Measurements from ENCODE around the gene CELF3.

Gene CELF3

GRCh38 chr1:151707541-151708065, 9.0 kb downstream of the CELF3 start:
- Histone ChIP-seq H2BK15ac (replicated peaks; ENCODE audit: low read depth) (no peak overlapping the region), H3K4ac (ENCODE audit: low read depth, low read length) (no peak overlapping the region), H3K4me1 (ENCODE audit: control insufficient read depth, low read depth, low read length) (no peaks in the 10 kb centered on the region), H3K9ac (ENCODE audit: low read length) (no peak overlapping the region), H3K23ac (ENCODE audit: low read length) (no peak overlapping the region), H2AK5ac (ENCODE audit: low read length) (no peak overlapping the region), H3K56ac (ENCODE audit: low read length) (no peak overlapping the region), H3K79me2 (ENCODE audit: control insufficient read depth, insufficient read depth, low read length) (no peaks in the 10 kb centered on the region), H3K4me2 (ENCODE audit: low read length) (no peak overlapping the region), H3K36me3 (ENCODE audit: control insufficient read depth, insufficient read depth, low read length) (no peaks in the 10 kb centered on the region), H2BK5ac (ENCODE audit: low read length) (no peak overlapping the region), H3K27me3 (ENCODE audit: insufficient read depth, low read length, poor library complexity) (no peaks in the 10 kb centered on the region), H3K4me3 (ENCODE audit: low read length) (no peak overlapping the region), H4K5ac (ENCODE audit: low read length) (no peak overlapping the region), H2BK120ac (ENCODE audit: low read depth, low read length) (no peak overlapping the region), H3K27ac (ENCODE audit: low read depth, low read length) (no peak overlapping the region), H4K8ac (ENCODE audit: low read depth, low read length) (no peak overlapping the region), H3K79me1 (ENCODE audit: low read length) (no peaks in the 10 kb centered on the region), H3K18ac (ENCODE audit: low read length) (no peak overlapping the region)
- no CpG with 5 or more reads among the region's 15 CpGs for WGBS (ENCODE audit: extremely low coverage, insufficient coverage, low lambda C conversion rate)
- DNase-seq: no peak

DNA sequence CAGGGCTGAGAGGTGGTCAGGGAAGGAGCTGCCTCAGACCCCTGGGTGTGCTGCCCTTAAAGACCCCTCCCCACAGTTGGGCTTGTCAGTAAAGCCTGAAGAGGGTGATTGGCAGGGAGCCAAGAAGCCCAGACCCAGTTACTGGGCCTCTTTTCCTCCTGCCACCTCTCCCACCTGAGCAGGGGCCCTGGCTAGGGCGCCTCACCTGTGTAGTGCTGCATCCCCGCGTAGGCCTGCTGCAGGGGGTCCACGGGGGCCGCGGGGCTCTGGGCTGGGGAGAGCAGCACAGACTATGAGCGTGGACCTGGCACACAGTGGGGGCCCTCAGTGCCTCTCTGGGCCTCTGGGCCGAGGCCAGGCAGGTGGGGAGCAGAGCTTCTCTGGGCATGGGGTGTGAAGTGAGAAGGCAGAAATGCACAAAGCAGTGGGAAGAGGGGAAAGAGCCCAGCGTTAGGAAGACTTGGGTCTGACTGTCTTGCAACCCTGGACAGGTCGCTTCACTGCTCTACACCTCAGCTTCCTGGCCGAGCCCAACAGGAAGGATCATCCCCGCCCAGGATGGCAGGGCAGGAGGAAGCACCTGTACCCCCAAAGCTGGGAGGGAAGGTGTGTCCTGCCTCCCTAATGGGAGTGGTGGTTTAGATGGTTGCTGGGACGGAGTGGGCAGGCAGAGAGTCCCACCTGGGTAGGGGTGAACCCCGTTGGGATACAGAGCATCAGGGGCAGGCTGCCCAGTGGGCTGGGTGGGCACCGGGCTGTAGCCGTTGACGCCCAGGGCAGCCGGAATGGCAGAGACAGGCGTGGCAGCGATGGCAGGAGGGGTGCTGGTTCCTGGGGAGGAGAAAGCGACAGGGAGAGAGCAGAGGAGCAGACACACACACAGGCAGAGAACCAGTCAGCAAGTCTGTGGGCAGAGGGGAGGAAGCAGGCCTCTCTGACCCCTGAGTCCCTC, 9.9 kb downstream of the CELF3 start:
- no peak for DNase-seq
- WGBS (ENCODE audit: extremely low coverage, insufficient coverage, low lambda C conversion rate): no CpG with 5 or more reads among the region's 21 CpGs
- H3K79me2 ChIP-seq (ENCODE audit: control insufficient read depth, insufficient read depth, low read length): no peaks in the 10 kb centered on the region
- no peak overlapping the region for H3K4me2 ChIP-seq (ENCODE audit: low read length)
- H2BK15ac ChIP-seq (replicated peaks; ENCODE audit: low read depth): no peak overlapping the region
- no peak overlapping the region for H3K4ac ChIP-seq (ENCODE audit: low read depth, low read length)
- H2BK120ac ChIP-seq (ENCODE audit: low read depth, low read length): no peak overlapping the region
- no peaks in the 10 kb centered on the region for H3K27me3 ChIP-seq (ENCODE audit: insufficient read depth, low read length, poor library complexity)
- no peak overlapping the region for H3K18ac ChIP-seq (ENCODE audit: low read length)
- no peak overlapping the region for H2BK5ac ChIP-seq (ENCODE audit: low read length)
- H4K5ac ChIP-seq (ENCODE audit: low read length): no peak overlapping the region
- H3K56ac ChIP-seq (ENCODE audit: low read length): no peak overlapping the region
- no peak overlapping the region for H3K23ac ChIP-seq (ENCODE audit: low read length)
- H3K36me3 ChIP-seq (ENCODE audit: control insufficient read depth, insufficient read depth, low read length): no peaks in the 10 kb centered on the region
- H3K4me3 ChIP-seq (ENCODE audit: low read length): no peak overlapping the region
- no peak overlapping the region for H2AK5ac ChIP-seq (ENCODE audit: low read length)
- H3K79me1 ChIP-seq (ENCODE audit: low read length): no peaks in the 10 kb centered on the region
- no peak overlapping the region for H4K8ac ChIP-seq (ENCODE audit: low read depth, low read length)
- H3K4me1 ChIP-seq (ENCODE audit: control insufficient read depth, low read depth, low read length): no peaks in the 10 kb centered on the region
- H3K9ac ChIP-seq (ENCODE audit: low read length): no peak overlapping the region
- H3K27ac ChIP-seq (ENCODE audit: low read depth, low read length): no peak overlapping the region

DNA sequence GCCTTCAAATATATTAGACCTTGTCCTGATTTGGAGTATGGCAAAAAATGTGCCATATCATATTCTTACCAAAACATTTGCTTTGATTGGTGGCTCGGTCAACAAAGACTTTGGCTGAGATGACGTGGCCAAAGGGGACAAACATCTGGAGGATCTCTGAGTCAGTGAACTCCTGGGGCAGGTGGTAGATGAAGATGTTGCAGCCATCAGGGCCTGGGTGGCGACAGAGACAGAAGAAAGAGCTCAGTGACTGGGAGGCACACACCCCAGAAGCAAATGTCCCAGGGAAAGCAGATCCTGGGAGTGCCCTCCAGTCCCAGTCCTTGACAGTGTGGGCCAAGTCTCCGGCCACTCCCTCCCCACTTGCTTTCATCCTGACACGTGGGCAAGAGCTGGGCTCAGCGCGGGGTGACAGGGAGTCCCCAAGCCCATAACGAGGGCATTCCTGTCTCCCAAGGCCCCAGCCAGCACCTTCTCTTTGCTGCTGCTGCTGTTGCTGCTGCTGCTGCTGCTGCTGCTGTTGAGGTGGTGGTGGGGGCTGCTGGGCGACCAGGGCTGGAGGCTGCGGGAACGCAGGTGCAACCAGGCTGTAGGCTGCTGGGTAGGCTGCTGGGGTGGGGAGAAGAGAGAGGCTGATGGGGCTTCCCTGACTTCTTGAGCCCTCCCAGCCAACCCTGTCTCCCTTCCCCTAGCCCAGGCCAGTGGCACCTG, 10.7 kb downstream of the CELF3 start:
- H3K9ac ChIP-seq (ENCODE audit: low read length): no peak overlapping the region
- H3K79me1 ChIP-seq (ENCODE audit: low read length): no peaks in the 10 kb centered on the region
- no peak overlapping the region for H3K23ac ChIP-seq (ENCODE audit: low read length)
- peaks cover 2% of the 10 kb centered on the region for H3K36me3 ChIP-seq (ENCODE audit: control insufficient read depth, insufficient read depth, low read length)
- WGBS (ENCODE audit: extremely low coverage, insufficient coverage, low lambda C conversion rate): no CpG with 5 or more reads among the region's 11 CpGs
- H3K4ac ChIP-seq (ENCODE audit: low read depth, low read length): no peak overlapping the region
- no peak overlapping the region for H4K5ac ChIP-seq (ENCODE audit: low read length)
- H3K4me2 ChIP-seq (ENCODE audit: low read length): no peak overlapping the region
- H3K56ac ChIP-seq (ENCODE audit: low read length): no peak overlapping the region
- no peak overlapping the region for H2BK15ac ChIP-seq (replicated peaks; ENCODE audit: low read depth)
- no peaks in the 10 kb centered on the region for H3K79me2 ChIP-seq (ENCODE audit: control insufficient read depth, insufficient read depth, low read length)
- no peak overlapping the region for H2BK120ac ChIP-seq (ENCODE audit: low read depth, low read length)
- no peaks in the 10 kb centered on the region for H3K4me1 ChIP-seq (ENCODE audit: control insufficient read depth, low read depth, low read length)
- H2BK5ac ChIP-seq (ENCODE audit: low read length): no peak overlapping the region
- no peak overlapping the region for H3K18ac ChIP-seq (ENCODE audit: low read length)
- no peak overlapping the region for H2AK5ac ChIP-seq (ENCODE audit: low read length)
- H3K27ac ChIP-seq (ENCODE audit: low read depth, low read length): no peak overlapping the region
- DNase-seq: no peak
- H3K27me3 ChIP-seq (ENCODE audit: insufficient read depth, low read length, poor library complexity): no peaks in the 10 kb centered on the region
- no peak overlapping the region for H4K8ac ChIP-seq (ENCODE audit: low read depth, low read length)
- no peak overlapping the region for H3K4me3 ChIP-seq (ENCODE audit: low read length)

- no CpG with 5 or more reads among the region's 7 CpGs for WGBS (ENCODE audit: extremely low coverage, insufficient coverage, low lambda C conversion rate)
- H3K4me2 ChIP-seq (ENCODE audit: low read length): no peak overlapping the region
- no peaks in the 10 kb centered on the region for H3K4me1 ChIP-seq (ENCODE audit: control insufficient read depth, low read depth, low read length)
- H3K36me3 ChIP-seq (ENCODE audit: control insufficient read depth, insufficient read depth, low read length): peaks cover 2% of the 10 kb centered on the region
- H3K4ac ChIP-seq (ENCODE audit: low read depth, low read length): no peak overlapping the region
- no peak overlapping the region for H2BK15ac ChIP-seq (replicated peaks; ENCODE audit: low read depth)
- no peak for DNase-seq
- no peak overlapping the region for H3K18ac ChIP-seq (ENCODE audit: low read length)
- no peak overlapping the region for H2BK120ac ChIP-seq (ENCODE audit: low read depth, low read length)
- no peak overlapping the region for H4K5ac ChIP-seq (ENCODE audit: low read length)
- no peak overlapping the region for H3K23ac ChIP-seq (ENCODE audit: low read length)
- no peak overlapping the region for H3K4me3 ChIP-seq (ENCODE audit: low read length)
- H3K27ac ChIP-seq (ENCODE audit: low read depth, low read length): no peak overlapping the region
- H3K79me2 ChIP-seq (ENCODE audit: control insufficient read depth, insufficient read depth, low read length): no peaks in the 10 kb centered on the region
- no peak overlapping the region for H2BK5ac ChIP-seq (ENCODE audit: low read length)
- H3K27me3 ChIP-seq (ENCODE audit: insufficient read depth, low read length, poor library complexity): no peaks in the 10 kb centered on the region
- no peak overlapping the region for H2AK5ac ChIP-seq (ENCODE audit: low read length)
- H3K56ac ChIP-seq (ENCODE audit: low read length): no peak overlapping the region
- no peaks in the 10 kb centered on the region for H3K79me1 ChIP-seq (ENCODE audit: low read length)
- no peak overlapping the region for H4K8ac ChIP-seq (ENCODE audit: low read depth, low read length)
- H3K9ac ChIP-seq (ENCODE audit: low read length): no peak overlapping the region
Observed at GRCh38 chr1:151705146-151705545, 11.5 kb downstream of the CELF3 start.

DNA sequence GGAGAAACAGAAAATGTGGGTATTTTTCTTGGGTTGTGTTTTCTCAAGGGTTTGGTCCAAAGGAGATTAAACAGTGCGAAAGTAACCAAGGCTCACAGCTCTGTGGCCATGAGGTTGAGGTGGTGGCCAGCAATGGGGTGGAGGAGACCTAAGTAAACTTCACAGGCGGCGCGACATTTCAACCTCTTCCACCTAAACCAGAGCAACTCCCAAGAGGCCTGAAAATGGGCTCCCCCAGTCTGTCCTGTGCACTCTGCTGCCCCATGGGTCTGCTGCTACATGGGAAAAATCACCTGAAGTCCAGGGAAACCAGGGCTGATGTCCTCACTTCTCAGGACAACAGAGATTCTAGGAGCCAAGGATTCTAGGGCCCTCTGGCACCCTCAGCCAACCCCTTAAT, 12.4 kb downstream of the CELF3 start:
- Histone ChIP-seq H3K36me3 (ENCODE audit: control insufficient read depth, insufficient read depth, low read length) (peaks cover 2% of the 10 kb centered on the region), H3K79me2 (ENCODE audit: control insufficient read depth, insufficient read depth, low read length) (no peaks in the 10 kb centered on the region), H3K4me1 (ENCODE audit: control insufficient read depth, low read depth, low read length) (no peaks in the 10 kb centered on the region), H3K4me2 (ENCODE audit: low read length) (no peak overlapping the region), H3K4me3 (ENCODE audit: low read length) (no peak overlapping the region), H3K23ac (ENCODE audit: low read length) (no peak overlapping the region), H4K5ac (ENCODE audit: low read length) (no peak overlapping the region), H3K27me3 (ENCODE audit: insufficient read depth, low read length, poor library complexity) (no peaks in the 10 kb centered on the region), H2BK120ac (ENCODE audit: low read depth, low read length) (no peak overlapping the region), H3K56ac (ENCODE audit: low read length) (no peak overlapping the region), H2AK5ac (ENCODE audit: low read length) (no peak overlapping the region), H3K4ac (ENCODE audit: low read depth, low read length) (no peak overlapping the region), H3K79me1 (ENCODE audit: low read length) (no peaks in the 10 kb centered on the region), H3K9ac (ENCODE audit: low read length) (no peak overlapping the region), H4K8ac (ENCODE audit: low read depth, low read length) (no peak overlapping the region), H3K27ac (ENCODE audit: low read depth, low read length) (no peak overlapping the region), H2BK15ac (replicated peaks; ENCODE audit: low read depth) (no peak overlapping the region), H2BK5ac (ENCODE audit: low read length) (no peak overlapping the region), H3K18ac (ENCODE audit: low read length) (no peak overlapping the region)
- no peak for DNase-seq
- WGBS (ENCODE audit: extremely low coverage, insufficient coverage, low lambda C conversion rate): no CpG with 5 or more reads among the region's 4 CpGs
